ENCODE measurements around the gene PTK6.

DNA sequence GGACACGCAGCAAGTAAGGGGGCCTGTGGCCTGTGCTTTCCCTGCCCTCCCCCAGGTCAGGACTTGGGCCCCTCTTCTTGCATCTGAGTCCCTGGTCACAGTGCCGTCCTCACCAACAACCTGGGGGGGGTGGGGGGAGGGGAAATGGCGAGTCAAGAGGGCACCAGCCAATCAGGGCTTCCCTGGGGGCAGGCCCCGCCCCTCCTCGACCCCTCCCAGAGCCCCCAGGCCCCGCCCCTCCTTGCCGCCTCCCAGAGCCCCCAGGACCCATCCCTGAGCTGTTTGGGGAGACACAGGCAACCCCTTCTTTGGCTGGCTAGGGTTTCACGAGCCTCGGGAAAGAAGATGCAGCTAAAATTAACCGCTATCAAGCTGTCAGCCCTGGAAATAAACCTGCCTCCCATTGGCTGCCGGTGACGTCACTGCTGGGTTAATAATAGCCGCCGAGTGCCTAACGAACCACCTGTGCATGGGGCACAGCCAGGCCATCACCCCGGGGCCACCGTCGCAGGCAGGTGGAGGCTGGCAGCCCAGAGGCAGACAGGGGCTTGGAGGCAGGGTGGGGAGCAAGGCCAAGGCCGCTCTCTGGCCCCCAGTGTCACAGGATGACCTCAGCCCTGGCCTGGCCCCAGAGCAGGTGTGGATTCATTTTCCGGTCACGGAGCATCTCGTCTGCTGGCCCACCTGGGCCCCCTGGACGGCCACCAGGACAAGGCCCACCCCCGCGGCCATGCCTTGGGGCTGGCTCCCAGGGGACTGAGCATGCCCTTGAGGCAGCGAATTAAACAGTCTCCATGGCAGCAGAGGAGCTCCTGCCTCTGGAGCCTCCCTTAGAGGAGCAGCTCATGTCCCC lies 35.1 kb downstream of the PTK6 start:
- TF ChIP-seq, protein P1, sequence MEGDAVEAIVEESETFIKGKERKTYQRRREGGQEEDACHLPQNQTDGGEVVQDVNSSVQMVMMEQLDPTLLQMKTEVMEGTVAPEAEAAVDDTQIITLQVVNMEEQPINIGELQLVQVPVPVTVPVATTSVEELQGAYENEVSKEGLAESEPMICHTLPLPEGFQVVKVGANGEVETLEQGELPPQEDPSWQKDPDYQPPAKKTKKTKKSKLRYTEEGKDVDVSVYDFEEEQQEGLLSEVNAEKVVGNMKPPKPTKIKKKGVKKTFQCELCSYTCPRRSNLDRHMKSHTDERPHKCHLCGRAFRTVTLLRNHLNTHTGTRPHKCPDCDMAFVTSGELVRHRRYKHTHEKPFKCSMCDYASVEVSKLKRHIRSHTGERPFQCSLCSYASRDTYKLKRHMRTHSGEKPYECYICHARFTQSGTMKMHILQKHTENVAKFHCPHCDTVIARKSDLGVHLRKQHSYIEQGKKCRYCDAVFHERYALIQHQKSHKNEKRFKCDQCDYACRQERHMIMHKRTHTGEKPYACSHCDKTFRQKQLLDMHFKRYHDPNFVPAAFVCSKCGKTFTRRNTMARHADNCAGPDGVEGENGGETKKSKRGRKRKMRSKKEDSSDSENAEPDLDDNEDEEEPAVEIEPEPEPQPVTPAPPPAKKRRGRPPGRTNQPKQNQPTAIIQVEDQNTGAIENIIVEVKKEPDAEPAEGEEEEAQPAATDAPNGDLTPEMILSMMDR (IDR thresholded peaks at IDR 0.05) = no peak
- TF ChIP-seq POLR2A (IDR thresholded peaks at IDR 0.05) (no peak), POLR2AphosphoS5 (IDR thresholded peaks at IDR 0.05) (no peak), EP300 (IDR thresholded peaks at IDR 0.05) (no peak)

Measured in sigmoid colon (tissue), 4 donors.